ENCODE results near the gene PLEKHS1.
"Not testable (repeated sequence)": the region's sequence is repeated elsewhere in the genome, so short reads cannot be mapped to it uniquely, and the experiment has no call there.

PLEKHS1 gene

GRCh38 chr10:113776553-113776952 lies 25.1 kb downstream of the PLEKHS1 start:
- no peak for DNase-seq
- in situ Hi-C loops (cut with MboI; ENCODE audit: low pct_unique_long_range_greater_than_20kb, low sequenced_read_pairs) = no loop called here

- no peak for DNase-seq
- in situ Hi-C loops (cut with MboI; ENCODE audit: low pct_unique_long_range_greater_than_20kb, low sequenced_read_pairs) = no loop called here
Observed at GRCh38 chr10:113780681-113781250, 29.3 kb downstream of the PLEKHS1 start.

GRCh38 chr10:113782367-113782766 lies 30.9 kb downstream of the PLEKHS1 start:
- no peak for DNase-seq
- in situ Hi-C loops (cut with MboI; ENCODE audit: low pct_unique_long_range_greater_than_20kb, low sequenced_read_pairs) = no loop called here

- in situ Hi-C loops (cut with MboI; ENCODE audit: low pct_unique_long_range_greater_than_20kb, low sequenced_read_pairs) = no loop called here
- DNase-seq = no peak
Observed at GRCh38 chr10:113782986-113783704, 31.7 kb downstream of the PLEKHS1 start.

- DNase-seq = peak; percentile 12
- in situ Hi-C loops (cut with MboI; ENCODE audit: low pct_unique_long_range_greater_than_20kb, low sequenced_read_pairs) = no loop called here
Observed at GRCh38 chr10:113788604-113789083, 37.2 kb downstream of the PLEKHS1 start.

- in situ Hi-C loops (cut with MboI; ENCODE audit: low pct_unique_long_range_greater_than_20kb, low sequenced_read_pairs) = no loop called here
- no peak for DNase-seq
Observed at GRCh38 chr10:113791691-113792090, 40.2 kb downstream of the PLEKHS1 start.

GRCh38 chr10:113801569-113801968 lies 50.1 kb downstream of the PLEKHS1 start:
- no peak for DNase-seq
- in situ Hi-C loops (cut with MboI; ENCODE audit: low pct_unique_long_range_greater_than_20kb, low sequenced_read_pairs) = no loop called here

GRCh38 chr10:113802997-113803396 lies 51.5 kb downstream of the PLEKHS1 start:
- peak; percentile 65 for DNase-seq
- in situ Hi-C loops (cut with MboI; ENCODE audit: low pct_unique_long_range_greater_than_20kb, low sequenced_read_pairs) = no loop called here

GRCh38 chr10:113806503-113806902 lies 55.0 kb downstream of the PLEKHS1 start:
- in situ Hi-C loops (cut with MboI; ENCODE audit: low pct_unique_long_range_greater_than_20kb, low sequenced_read_pairs) = no loop called here

GRCh38 chr10:113808168-113808567 lies 56.7 kb downstream of the PLEKHS1 start:
- DNase-seq = no peak
- in situ Hi-C loops (cut with MboI; ENCODE audit: low pct_unique_long_range_greater_than_20kb, low sequenced_read_pairs) = no loop called here

More at GRCh38 chr10:113806503-113806902, 55.0 kb downstream of the PLEKHS1 start:
- DNase-seq = no peak

GRCh38 chr10:113814700-113815099 lies 63.2 kb downstream of the PLEKHS1 start:
- in situ Hi-C loops (cut with MboI; ENCODE audit: low pct_unique_long_range_greater_than_20kb, low sequenced_read_pairs); DNase-seq: not testable (repeated sequence)

GRCh38 chr10:113819989-113820388 lies 68.5 kb downstream of the PLEKHS1 start:
- no peak for DNase-seq
- in situ Hi-C loops (cut with MboI; ENCODE audit: low pct_unique_long_range_greater_than_20kb, low sequenced_read_pairs) = no loop called here

- in situ Hi-C loops (cut with MboI; ENCODE audit: low pct_unique_long_range_greater_than_20kb, low sequenced_read_pairs) = no loop called here
- no peak for DNase-seq
Observed at GRCh38 chr10:113820507-113820906, 69.0 kb downstream of the PLEKHS1 start.

GRCh38 chr10:113821306-113821705 lies 69.8 kb downstream of the PLEKHS1 start:
- in situ Hi-C loops (cut with MboI; ENCODE audit: low pct_unique_long_range_greater_than_20kb, low sequenced_read_pairs); DNase-seq: not testable (repeated sequence)

- DNase-seq = no peak
- in situ Hi-C loops (cut with MboI; ENCODE audit: low pct_unique_long_range_greater_than_20kb, low sequenced_read_pairs) = no loop called here
Observed at GRCh38 chr10:113822174-113822573, 70.7 kb downstream of the PLEKHS1 start.

- DNase-seq = no peak
- in situ Hi-C loops (cut with MboI; ENCODE audit: low pct_unique_long_range_greater_than_20kb, low sequenced_read_pairs) = no loop called here
Observed at GRCh38 chr10:113823389-113823788, 71.9 kb downstream of the PLEKHS1 start.

- in situ Hi-C loops (cut with MboI; ENCODE audit: low pct_unique_long_range_greater_than_20kb, low sequenced_read_pairs) = no loop called here
- DNase-seq = no peak
Observed at GRCh38 chr10:113825791-113826190, 74.3 kb downstream of the PLEKHS1 start.

- in situ Hi-C loops (cut with MboI; ENCODE audit: low pct_unique_long_range_greater_than_20kb, low sequenced_read_pairs) = not testable (repeated sequence)
- peak; percentile 8 for DNase-seq
Observed at GRCh38 chr10:113828567-113828966, 77.1 kb downstream of the PLEKHS1 start.

Measured in KBM-7 (cell line).